AG10803 (cell line): Measurements from ENCODE around the gene SOS1.
A peak's percentile ranks its signal among the peaks of the same experiment; 100 is the strongest.

Experiments used
- DNase-seq: peaks from one replicate; pipeline ENCODE4 v3.0.0; 2010; ENCODE audit warnings: low read depth
- H3K4me3 ChIP-seq: 2 replicates; pipeline ENCODE4 v1.5.1; 2011; ENCODE audit warnings: mild to moderate bottlenecking, low read length, control low read depth
- CTCF ChIP-seq: conservative IDR thresholded peaks from 2 replicates; pipeline ENCODE4 v1.5.1; 2011; ENCODE audit warnings: mild to moderate bottlenecking, low read length, control low read depth, inconsistent platforms

The SOS1 gene

DNA sequence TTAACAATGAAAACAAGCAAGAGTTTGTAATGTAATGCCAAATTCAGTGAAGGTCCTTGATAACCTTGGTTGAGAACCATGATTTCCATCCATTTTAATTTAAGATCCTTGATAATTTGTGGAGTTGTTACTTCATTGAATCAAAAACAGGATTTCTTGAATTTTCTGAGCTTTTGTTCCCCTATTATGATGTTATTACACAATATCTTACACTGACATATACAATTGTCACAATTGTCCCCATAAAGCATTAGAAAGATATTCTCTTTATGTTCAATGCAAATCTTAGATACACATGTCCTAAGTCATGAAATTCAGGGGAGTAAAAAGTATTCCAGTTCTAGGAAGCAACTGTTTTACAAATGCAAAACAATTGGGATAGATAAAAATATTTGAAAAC lies 147.6 kb downstream of the SOS1 start:
- TF ChIP-seq CTCF: no peak
- no peak for DNase-seq
- no peak overlapping the region for H3K4me3 ChIP-seq

DNA sequence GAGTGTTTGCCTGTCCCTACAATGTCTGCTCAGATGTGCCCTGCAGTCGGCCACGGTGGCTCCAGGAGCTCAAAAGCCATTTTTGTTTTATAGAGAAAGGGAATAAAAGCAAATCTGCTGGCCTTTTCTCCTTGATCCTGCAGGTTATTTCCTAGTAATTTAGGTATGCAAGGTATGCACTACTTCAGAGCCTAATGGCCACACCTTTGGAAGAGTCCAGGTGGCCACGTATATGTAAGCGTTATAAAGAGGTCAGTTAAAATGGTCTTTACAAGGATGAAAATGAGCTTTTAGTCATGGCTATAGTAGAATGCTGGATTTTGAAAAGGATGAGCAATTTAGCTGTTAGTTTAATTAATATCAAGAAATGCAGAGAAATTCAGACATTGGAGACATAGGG lies 149.5 kb downstream of the SOS1 start:
- no peak for DNase-seq
- H3K4me3 ChIP-seq: no peak overlapping the region
- no peak for TF ChIP-seq CTCF

DNA sequence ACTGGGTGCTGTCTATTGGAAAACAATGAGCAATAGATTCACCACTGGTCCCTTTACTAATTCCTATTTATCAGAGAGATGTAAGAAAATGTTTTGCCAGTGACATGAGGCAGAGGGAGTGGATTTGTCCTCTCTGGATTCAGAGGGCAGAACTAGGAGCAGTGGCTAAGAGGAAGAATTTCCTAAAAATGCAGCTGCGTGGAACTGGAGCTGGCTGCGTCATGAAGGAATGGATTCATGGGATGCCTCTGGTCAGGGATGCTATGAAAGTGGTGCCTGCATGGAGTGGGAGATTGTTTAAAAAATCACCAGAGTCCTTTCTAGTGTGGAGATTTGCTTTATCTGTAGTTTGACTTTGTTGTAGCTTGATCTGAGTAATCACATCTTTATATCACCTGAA lies 152.8 kb downstream of the SOS1 start:
- TF ChIP-seq CTCF: no peak
- no peak for DNase-seq
- H3K4me3 ChIP-seq: no peak overlapping the region

- DNase-seq: no peak
- TF ChIP-seq CTCF: no peak
- no peak overlapping the region for H3K4me3 ChIP-seq
Measured at GRCh38 chr2:38966678-38967077, 154.2 kb downstream of the SOS1 start.

DNA sequence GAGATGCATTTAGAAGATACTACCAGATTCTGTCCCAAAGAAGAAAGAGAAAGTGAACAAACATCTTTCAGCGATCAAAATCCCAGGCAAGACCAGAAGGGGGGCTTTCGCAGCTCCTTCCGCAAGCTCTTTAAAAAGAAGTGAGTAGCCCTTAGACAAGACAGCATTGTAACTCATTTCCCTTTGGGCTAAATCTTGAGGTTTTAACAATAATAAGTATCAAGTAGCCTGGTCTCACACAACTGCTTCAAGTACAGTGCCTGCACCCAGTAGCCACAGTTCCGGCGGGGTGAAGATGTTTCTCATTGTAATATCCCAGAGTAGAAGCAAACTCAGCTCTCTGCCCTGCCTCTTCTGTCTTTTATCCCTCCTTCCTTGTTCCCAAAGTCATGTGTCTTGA lies 154.8 kb downstream of the SOS1 start:
- no peak for TF ChIP-seq CTCF
- no peak overlapping the region for H3K4me3 ChIP-seq
- no peak for DNase-seq

- no peak for DNase-seq
- no peak for TF ChIP-seq CTCF
- peak overlapping the region; percentile 53 for H3K4me3 ChIP-seq
Measured at GRCh38 chr2:38960609-38961320, 160.1 kb downstream of the SOS1 start.

DNA sequence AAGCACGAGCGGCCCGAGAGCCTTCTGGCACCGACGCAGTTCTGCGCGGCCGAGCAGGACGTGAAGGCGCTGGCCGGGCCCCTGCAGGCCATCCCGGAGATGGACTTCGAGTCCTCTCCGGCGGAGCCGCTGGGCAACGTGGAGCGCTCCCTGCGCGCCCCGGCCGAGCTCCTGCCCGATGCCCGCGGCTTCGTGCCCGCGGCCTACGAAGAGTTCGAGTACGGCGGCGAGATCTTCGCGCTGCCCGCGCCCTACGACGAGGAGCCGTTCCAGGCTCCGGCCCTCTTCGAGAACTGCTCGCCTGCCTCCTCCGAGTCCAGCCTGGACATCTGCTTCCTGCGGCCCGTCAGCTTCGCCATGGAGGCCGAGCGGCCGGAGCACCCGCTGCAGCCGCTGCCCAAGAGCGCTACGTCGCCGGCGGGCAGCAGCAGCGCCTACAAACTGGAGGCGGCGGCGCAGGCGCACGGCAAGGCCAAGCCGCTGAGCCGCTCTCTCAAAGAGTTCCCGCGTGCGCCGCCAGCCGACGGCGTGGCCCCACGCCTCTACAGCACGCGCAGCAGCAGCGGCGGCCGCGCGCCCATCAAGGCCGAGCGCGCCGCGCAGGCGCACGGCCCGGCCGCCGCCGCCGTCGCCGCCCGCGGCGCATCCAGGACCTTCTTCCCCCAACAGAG lies 160.8 kb downstream of the SOS1 start:
- peak overlapping the region; percentile 56 for H3K4me3 ChIP-seq
- TF ChIP-seq CTCF: no peak
- peak; percentile 82 for DNase-seq
